ENCODE data around the gene HCAR1.
A peak's percentile ranks its signal among the peaks of the same experiment; 100 is the strongest.
"Not testable (repeated sequence)": the region's sequence is repeated elsewhere in the genome, so short reads cannot be mapped to it uniquely, and the experiment has no call there.

The HCAR1 gene

DNA sequence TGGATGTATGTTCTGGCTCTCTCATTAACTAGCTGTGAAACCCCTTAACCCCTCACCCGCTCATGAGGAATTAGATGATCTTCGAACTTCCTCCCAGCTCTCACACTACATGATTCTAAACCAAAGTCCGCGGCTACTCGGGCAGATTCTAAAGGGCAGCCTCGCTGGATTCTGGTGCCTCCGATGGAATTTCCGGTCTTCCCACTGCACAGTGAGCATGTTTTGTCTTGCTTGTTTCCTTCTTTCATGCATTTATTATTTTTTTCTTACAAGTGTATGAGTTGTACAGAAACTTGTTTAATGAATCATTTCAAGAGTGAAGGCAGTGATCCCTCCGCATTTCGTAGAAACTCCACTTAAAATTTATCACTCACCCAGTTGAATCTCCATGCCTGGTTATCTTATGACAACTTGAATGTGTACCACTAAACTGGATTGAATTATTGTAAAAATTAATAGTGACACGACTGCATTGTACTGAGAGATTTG, 9.5 kb downstream of the HCAR1 start:
- TF ChIP-seq, protein P1, sequence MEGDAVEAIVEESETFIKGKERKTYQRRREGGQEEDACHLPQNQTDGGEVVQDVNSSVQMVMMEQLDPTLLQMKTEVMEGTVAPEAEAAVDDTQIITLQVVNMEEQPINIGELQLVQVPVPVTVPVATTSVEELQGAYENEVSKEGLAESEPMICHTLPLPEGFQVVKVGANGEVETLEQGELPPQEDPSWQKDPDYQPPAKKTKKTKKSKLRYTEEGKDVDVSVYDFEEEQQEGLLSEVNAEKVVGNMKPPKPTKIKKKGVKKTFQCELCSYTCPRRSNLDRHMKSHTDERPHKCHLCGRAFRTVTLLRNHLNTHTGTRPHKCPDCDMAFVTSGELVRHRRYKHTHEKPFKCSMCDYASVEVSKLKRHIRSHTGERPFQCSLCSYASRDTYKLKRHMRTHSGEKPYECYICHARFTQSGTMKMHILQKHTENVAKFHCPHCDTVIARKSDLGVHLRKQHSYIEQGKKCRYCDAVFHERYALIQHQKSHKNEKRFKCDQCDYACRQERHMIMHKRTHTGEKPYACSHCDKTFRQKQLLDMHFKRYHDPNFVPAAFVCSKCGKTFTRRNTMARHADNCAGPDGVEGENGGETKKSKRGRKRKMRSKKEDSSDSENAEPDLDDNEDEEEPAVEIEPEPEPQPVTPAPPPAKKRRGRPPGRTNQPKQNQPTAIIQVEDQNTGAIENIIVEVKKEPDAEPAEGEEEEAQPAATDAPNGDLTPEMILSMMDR (IDR thresholded peaks at IDR 0.05; ENCODE audit: low read depth, low read length) = no peak
- no peak overlapping the region for H3K4me3 ChIP-seq (ENCODE audit: low read depth, low read length)
- in situ Hi-C loops (cut with HindIII; ENCODE audit: low sequenced_read_pairs) = no loop called here
- DNase-seq (ENCODE audit: low read depth, low spot score) = peak; percentile 58

DNA sequence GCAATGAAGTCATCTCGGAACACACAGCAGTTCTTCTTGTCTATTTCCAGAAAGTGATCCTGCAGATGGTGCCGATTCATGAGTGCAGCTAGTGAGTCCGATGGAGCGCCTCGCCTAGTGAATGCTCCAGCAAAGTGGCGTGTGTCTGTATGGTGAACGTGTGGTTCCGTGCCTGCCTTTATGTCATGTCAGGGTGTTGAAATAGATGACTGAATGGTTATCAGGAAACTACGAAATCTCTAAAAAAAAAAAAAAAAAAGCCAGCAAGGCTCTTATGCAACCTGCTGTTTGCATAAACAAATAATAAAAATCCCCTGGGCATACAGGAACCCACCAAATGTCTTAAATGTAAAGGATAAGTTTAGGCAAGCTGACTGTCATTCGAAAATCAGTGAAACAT, 14.0 kb downstream of the HCAR1 start, which contains the start of gene HCAR3:
HCAR3 (minus strand) TSS at position 154 of the 400 bp plus-strand sequence; CDS start at position 80, 74 bp downstream.
- in situ Hi-C loops (cut with HindIII; ENCODE audit: low sequenced_read_pairs); H3K4me3 ChIP-seq (ENCODE audit: low read depth, low read length); DNase-seq (ENCODE audit: low read depth, low spot score): not testable (repeated sequence)

DNA sequence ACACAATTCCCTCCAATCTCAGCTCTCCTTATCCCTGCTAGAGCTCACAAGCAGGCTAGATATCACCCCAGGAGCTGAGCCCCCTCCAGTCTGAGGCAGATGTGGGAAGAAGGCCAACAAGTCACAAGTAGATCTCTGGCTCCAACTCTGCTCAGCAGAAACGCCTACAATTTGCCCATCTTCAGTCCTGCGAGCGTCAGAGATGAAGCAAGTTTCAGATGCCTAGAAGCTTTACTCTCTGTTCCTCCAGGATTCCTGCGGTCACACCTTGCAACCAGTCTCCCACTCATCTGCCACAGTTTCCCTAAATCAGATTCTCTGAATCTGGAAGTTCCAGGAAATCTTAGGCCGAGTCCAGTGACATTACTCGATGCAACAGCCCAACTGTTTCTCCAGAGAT, 15.4 kb downstream of the HCAR1 start:
- DNase-seq (ENCODE audit: low read depth, low spot score); in situ Hi-C loops (cut with HindIII; ENCODE audit: low sequenced_read_pairs); H3K4me3 ChIP-seq (ENCODE audit: low read depth, low read length): not testable (repeated sequence)

DNA sequence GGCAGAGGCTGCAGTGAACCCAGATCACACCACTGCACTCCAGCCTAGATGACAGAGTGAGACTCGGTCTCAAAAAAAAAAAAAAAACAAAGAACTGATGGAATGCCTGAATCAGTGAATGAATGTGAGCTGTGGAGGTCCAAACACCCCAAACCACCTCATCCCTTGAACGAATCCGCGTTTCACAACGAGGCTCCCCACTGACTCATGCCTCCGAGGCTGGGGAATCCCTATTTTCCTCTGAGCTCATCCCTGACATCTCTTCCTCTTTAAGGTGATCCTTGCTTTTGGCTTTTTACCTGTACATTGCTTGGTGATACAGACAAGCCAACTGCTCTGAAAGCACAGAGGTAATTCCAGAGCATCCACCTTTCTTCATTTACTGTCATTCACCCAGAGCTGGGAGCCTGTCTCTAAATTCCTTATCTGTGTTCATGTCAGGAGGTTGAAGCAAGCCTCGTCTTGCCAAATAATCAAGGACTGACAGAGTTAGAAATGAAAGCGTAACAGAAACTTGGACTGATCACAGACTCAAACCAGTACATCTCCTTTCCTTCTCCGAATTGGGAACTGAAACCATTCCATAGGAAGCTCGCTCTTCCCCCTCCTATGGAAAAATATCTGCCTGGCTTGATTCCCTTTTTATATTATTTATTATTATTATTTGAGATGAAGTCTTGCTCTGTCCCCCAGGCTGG, 17.0 kb downstream of the HCAR1 start:
- H3K4me3 ChIP-seq (ENCODE audit: low read depth, low read length) = not testable (repeated sequence)

DNA sequence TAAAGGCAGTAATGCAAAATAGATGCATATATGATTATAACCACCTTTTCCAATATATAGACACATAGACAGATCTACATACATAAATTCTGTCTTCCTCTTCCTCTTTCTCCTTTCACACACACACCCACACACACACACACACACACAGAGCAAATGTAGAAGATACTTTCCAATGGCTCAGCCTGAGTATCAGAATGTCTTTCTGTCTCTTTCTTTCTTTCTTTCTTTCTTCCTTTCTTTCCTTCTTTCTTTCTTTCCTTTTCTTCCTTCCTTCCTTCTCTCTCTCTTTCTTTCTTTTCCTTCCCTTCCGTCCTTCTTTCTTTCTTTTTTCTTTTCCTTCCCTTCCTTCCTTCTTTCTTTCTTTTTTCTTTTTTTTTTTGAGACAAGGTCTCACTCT, 19.4 kb downstream of the HCAR1 start:
- in situ Hi-C loops (cut with HindIII; ENCODE audit: low sequenced_read_pairs); H3K4me3 ChIP-seq (ENCODE audit: low read depth, low read length); DNase-seq (ENCODE audit: low read depth, low spot score): not testable (repeated sequence)

More for the DNA sequence above, 17.0 kb downstream of the HCAR1 start:
- DNase-seq (ENCODE audit: low read depth, low spot score); in situ Hi-C loops (cut with HindIII; ENCODE audit: low sequenced_read_pairs): not testable (repeated sequence)

DNA sequence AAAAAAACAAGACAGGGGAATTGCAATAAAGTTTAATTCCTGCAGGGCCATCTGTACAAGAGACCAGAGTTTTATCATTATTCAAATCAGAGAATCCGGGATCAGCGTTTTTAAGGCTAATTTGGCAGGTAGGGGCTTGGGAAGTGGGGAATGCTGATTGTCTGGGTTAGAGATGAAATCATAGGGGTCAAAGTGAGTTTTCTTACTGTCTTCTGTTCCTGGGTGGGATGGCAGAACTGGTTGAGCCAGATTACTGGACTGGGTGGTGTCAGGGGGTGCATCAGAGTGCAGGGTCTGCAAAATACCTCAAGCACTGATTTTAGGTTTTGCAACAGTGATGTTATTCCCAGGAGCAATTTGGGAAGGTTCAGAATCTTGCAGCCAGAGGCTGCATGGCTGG, 20.3 kb downstream of the HCAR1 start:
- H3K4me3 ChIP-seq (ENCODE audit: low read depth, low read length); DNase-seq (ENCODE audit: low read depth, low spot score); in situ Hi-C loops (cut with HindIII; ENCODE audit: low sequenced_read_pairs): not testable (repeated sequence)

DNA sequence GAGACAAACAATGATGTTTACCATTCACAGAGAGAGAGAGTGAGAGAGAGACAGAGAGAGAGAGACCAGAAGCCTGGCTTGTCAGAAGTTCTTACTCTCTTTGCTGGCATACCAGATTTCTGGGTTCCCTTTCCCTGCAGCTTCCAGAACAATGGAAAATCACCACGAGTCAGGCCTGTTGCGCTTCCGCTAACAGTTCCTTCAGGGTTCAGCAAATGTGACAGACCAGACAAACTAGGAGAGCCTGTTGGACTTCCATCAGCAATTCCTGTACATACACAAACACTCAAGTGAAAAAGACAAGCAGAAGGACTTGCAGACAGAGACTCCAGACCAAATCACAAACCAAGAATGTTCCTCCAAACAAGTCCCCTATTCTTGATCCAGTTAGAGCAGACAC, 21.4 kb downstream of the HCAR1 start:
- H3K4me3 ChIP-seq (ENCODE audit: low read depth, low read length); DNase-seq (ENCODE audit: low read depth, low spot score); in situ Hi-C loops (cut with HindIII; ENCODE audit: low sequenced_read_pairs): not testable (repeated sequence)

DNA sequence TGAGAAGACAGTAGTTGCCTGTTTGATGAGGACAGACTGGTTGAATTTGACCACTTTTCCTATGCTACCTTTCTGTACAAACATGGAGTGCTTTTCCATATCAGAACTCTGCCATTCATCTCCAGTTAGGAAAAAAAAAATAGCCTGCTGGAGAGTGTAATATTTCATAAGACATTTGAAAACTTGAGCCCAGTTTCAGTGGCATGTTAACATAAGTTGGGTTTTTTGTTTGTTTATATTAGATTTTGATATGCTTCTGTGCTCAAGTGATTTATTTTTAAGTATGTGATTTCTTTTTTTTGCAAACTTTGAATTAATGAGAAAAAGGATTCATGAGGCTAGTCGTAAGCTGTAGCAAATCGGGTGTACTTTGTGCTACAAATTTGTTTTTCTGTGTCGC, 26.8 kb downstream of the HCAR1 start:
- H3K4me3 ChIP-seq (ENCODE audit: low read depth, low read length); in situ Hi-C loops (cut with HindIII; ENCODE audit: low sequenced_read_pairs): not testable (repeated sequence)

DNA sequence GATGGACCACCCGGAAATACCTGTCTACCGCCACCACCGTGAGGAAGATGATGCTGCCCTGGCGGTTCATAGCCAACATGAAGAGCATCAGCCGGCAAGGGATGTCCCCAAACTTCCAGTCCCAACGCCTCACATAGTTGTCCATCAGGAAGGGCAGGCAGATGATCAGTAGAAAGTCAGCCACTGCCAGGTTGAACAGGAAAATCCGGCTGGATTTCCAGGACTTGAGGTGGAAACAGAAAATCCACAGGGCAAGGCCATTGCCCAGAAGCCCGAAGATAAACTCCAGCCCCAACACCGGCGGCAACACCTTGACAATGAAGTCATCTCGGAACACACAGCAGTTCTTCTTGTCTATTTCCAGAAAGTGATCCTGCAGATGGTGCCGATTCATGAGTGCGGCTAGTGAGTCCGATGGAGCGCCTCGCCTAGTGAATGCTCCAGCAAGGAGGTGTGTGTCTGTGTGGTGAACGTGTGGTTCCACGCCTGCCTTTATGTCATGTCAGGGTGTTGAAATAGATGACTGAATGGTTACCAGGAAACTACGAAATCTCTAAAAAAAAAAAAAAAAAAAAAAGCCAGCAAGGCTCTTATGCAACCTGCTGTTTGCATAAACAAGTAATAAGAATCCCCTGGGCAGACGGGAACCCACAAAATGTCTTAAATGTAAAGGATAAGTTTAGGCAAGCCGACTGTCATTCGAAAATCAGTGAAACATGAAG, 27.6 kb downstream of the HCAR1 start, which contains the start of gene HCAR2:
HCAR2 (minus strand) TSS at position 468 of the 722 bp plus-strand sequence; CDS start at position 394, 74 bp downstream.
- in situ Hi-C loops (cut with HindIII; ENCODE audit: low sequenced_read_pairs); H3K4me3 ChIP-seq (ENCODE audit: low read depth, low read length); DNase-seq (ENCODE audit: low read depth, low spot score): not testable (repeated sequence)

More for the DNA sequence above, 26.8 kb downstream of the HCAR1 start:
- not testable (repeated sequence) for DNase-seq (ENCODE audit: low read depth, low spot score)

DNA sequence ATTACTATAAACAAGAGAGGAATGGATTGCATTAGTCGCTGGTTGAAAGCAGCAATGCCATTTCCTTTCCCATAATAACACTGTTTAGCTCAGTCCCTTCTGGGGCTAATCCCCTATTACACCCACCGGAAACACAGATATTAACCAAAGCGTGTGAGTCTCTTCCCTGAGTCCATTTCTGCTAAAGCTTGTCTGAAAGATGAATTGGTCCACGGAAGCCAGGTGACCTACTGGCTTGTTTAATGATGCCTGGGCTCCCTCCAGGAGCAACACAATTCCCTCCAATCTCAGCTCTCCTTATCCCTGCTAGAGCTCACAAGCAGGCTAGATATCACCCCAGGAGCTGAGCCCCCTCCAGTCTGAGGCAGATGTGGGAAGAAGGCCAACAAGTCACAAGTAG, 29.2 kb downstream of the HCAR1 start:
- DNase-seq (ENCODE audit: low read depth, low spot score); H3K4me3 ChIP-seq (ENCODE audit: low read depth, low read length); in situ Hi-C loops (cut with HindIII; ENCODE audit: low sequenced_read_pairs): not testable (repeated sequence)

DNA sequence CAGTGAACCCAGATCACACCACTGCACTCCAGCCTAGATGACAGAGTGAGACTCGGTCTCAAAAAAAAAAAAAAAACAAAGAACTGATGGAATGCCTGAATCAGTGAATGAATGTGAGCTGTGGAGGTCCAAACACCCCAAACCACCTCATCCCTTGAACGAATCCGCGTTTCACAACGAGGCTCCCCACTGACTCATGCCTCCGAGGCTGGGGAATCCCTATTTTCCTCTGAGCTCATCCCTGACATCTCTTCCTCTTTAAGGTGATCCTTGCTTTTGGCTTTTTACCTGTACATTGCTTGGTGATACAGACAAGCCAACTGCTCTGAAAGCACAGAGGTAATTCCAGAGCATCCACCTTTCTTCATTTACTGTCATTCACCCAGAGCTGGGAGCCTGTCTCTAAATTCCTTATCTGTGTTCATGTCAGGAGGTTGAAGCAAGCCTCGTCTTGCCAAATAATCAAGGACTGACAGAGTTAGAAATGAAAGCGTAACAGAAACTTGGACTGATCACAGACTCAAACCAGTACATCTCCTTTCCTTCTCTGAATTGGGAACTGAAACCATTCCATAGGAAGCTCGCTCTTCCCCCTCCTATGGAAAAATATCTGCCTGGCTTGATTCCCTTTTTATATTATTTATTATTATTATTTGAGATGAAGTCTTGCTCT, 30.5 kb downstream of the HCAR1 start:
- H3K4me3 ChIP-seq (ENCODE audit: low read depth, low read length); in situ Hi-C loops (cut with HindIII; ENCODE audit: low sequenced_read_pairs); DNase-seq (ENCODE audit: low read depth, low spot score): not testable (repeated sequence)

DNA sequence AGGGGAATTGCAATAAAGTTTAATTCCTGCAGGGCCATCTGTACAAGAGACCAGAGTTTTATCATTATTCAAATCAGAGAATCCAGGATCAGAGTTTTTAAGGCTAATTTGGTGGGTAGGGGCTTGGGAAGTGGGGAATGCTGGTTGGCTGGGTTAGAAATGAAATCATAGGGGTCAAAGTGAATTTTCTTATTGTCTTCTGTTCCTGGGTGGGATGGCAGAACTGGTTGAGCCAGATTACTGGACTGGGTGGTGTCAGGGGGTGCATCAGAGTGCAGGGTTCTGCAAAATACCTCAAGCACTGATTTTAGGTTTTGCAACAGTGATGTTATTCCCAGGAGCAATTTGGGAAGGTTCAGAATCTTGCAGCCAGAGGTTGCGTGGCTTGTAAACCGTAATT, 33.7 kb downstream of the HCAR1 start:
- in situ Hi-C loops (cut with HindIII; ENCODE audit: low sequenced_read_pairs); DNase-seq (ENCODE audit: low read depth, low spot score); H3K4me3 ChIP-seq (ENCODE audit: low read depth, low read length): not testable (repeated sequence)
